ENCODE results near the gene SARS2. TPM values are rescaled to one million over a fixed set of nuclear protein-coding genes. Genes with fewer than 3 reads are reported as not detected.

SARS2 gene
- total and polyA plus RNA-seq, 11 donors: 9.0 to 29.1 (median 16.7) TPM

DNA sequence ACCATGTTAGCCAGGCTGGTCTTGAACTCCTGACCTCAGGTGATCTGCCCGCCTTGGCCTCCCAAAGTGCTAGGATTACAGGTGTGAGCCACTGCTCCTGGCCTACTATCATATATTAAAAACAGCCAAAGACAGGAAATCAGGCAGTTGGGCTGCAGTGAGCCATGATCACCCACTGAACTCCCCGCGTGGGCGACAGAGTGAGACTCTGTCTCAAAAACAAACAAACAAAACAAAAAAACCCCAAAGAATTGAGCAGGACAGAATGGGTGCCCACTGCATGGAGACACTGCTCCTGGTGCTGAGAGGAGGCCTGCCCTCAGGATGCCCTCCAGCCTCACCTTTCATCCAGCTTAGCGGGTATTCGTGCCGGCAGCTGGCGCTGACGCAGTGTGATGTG, 47.3 kb downstream of the SARS2 start:
- H3K27ac ChIP-seq: no peak overlapping the region
- peak in 1 of 5 donors; percentile 18 for DNase-seq
- intact Hi-C loops (cut with DNase I): no loop called here
- no peaks in the 10 kb centered on the region for H3K27me3 ChIP-seq
- ATAC-seq: no peak
- H3K4me3 ChIP-seq: no peak overlapping the region
- 91 to 96% (median 93%) methylated on average over 9 of the region's 9 CpGs for WGBS, 4 donors
- H3K36me3 ChIP-seq: peaks cover 0 to 59% (median 50%) of the 10 kb centered on the region in 9 donors
- H3K4me1 ChIP-seq: peaks cover 0 to 16% (median 4%) of the 10 kb centered on the region in 12 donors
- H3K9me3 ChIP-seq: no peaks in the 10 kb centered on the region
- TF ChIP-seq POLR2A (IDR thresholded peaks at IDR 0.05): no peak
- TF ChIP-seq, protein P1, sequence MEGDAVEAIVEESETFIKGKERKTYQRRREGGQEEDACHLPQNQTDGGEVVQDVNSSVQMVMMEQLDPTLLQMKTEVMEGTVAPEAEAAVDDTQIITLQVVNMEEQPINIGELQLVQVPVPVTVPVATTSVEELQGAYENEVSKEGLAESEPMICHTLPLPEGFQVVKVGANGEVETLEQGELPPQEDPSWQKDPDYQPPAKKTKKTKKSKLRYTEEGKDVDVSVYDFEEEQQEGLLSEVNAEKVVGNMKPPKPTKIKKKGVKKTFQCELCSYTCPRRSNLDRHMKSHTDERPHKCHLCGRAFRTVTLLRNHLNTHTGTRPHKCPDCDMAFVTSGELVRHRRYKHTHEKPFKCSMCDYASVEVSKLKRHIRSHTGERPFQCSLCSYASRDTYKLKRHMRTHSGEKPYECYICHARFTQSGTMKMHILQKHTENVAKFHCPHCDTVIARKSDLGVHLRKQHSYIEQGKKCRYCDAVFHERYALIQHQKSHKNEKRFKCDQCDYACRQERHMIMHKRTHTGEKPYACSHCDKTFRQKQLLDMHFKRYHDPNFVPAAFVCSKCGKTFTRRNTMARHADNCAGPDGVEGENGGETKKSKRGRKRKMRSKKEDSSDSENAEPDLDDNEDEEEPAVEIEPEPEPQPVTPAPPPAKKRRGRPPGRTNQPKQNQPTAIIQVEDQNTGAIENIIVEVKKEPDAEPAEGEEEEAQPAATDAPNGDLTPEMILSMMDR (IDR thresholded peaks at IDR 0.05): no peak

DNA sequence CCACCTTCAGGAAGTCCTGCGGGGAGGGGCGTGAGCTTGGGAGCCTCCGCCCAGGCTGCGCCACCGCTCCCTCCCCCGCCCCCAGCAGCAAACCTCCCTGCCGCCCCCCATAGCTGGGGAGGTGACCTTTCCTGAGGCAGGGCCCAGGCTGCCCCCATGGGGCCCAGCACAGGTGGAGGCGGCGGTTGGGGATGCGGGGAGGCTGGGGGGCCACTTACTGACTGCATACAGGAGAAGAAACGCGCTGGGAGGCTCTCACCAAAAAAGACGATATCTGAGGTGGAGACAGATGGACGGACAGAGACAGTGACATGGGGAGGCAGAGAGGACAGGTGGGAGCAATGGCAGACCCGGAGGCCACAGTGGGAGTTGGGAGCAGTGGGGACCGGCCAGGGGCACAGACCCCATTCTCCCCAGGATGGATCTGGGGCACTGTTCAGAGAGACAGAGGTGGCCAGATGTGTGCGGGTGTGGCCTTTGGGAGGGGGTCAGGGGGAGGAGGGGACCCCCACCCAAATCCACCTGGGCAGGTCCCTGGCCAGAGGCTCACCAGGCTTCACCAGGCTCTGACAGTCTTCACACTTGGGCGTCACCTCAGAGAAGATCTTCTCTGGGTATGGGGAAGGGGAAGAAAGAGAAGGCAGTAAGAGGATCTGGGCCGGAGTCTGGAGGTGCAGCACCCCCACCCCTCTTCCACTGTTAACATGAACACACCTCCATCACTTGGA, 49.5 kb downstream of the SARS2 start:
- Histone ChIP-seq H3K4me3 (no peak overlapping the region), H3K9me3 (no peaks in the 10 kb centered on the region), H3K4me1 (peaks cover 0 to 22% (median 10%) of the 10 kb centered on the region in 12 donors), H3K36me3 (peaks cover 0 to 48% (median 41%) of the 10 kb centered on the region in 9 donors), H3K27ac (no peak overlapping the region), H3K27me3 (no peaks in the 10 kb centered on the region)
- intact Hi-C loops (cut with DNase I): no loop called here
- WGBS, 4 donors: 88 to 95% (median 95%) methylated on average over 15 to 19 of the region's 19 CpGs
- TF ChIP-seq POLR2A (IDR thresholded peaks at IDR 0.05): no peak
- TF ChIP-seq, protein P1 (IDR thresholded peaks at IDR 0.05): no peak
- DNase-seq (peak in 1 of 5 donors; percentile 18), ATAC-seq (no peak)

- Histone ChIP-seq H3K4me3 (no peak overlapping the region), H3K27me3 (no peaks in the 10 kb centered on the region), H3K9me3 (no peaks in the 10 kb centered on the region), H3K36me3 (peaks cover 0 to 48% (median 41%) of the 10 kb centered on the region in 9 donors), H3K27ac (no peak overlapping the region), H3K4me1 (peaks cover 0 to 22% (median 10%) of the 10 kb centered on the region in 12 donors)
- WGBS, 4 donors: 87 to 97% (median 94%) methylated on average over 16 to 19 of the region's 19 CpGs
- peak in 1 of 5 donors; percentile 17 for DNase-seq
- no peak for TF ChIP-seq POLR2A (IDR thresholded peaks at IDR 0.05)
- TF ChIP-seq, protein P1 (IDR thresholded peaks at IDR 0.05): no peak
- intact Hi-C loops (cut with DNase I): no loop called here
- ATAC-seq: no peak
These were observed 50.3 kb downstream of the SARS2 start for GRCh38 chr19:38880076-38880881.

DNA sequence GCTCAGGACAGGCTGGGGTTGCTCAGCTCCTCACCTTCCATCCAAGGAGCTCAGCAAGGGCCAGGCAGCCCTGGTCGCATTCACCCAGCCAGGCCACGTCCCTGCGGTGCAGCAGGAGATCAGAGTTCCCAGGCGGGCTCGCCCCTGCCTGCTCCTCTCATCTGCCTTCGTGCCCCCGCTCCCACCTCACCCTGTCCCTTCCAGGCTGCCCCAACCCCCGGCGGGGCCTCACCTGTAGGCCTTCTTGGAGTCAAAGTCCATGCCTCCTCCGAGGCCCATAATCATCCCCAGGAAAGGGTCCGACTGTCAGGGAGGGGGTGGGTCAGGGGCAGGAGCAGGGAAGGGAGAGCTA, 51.2 kb downstream of the SARS2 start:
- TF ChIP-seq POLR2A (IDR thresholded peaks at IDR 0.05): no peak
- TF ChIP-seq, protein P1 (IDR thresholded peaks at IDR 0.05): no peak
- H3K27me3 ChIP-seq: no peaks in the 10 kb centered on the region
- peaks cover 0 to 48% (median 41%) of the 10 kb centered on the region in 9 donors for H3K36me3 ChIP-seq
- intact Hi-C loops (cut with DNase I): no loop called here
- no peaks in the 10 kb centered on the region for H3K9me3 ChIP-seq
- ATAC-seq (no peak), DNase-seq (peak in 2 of 5 donors; percentile 14 to 51)
- H3K4me3 ChIP-seq: no peak overlapping the region
- peaks cover 0 to 22% (median 10%) of the 10 kb centered on the region in 12 donors for H3K4me1 ChIP-seq
- WGBS, 4 donors: 92 to 93% (median 93%) methylated on average over 11 of the region's 11 CpGs
- no peak overlapping the region for H3K27ac ChIP-seq

Measured in heart left ventricle (tissue), 16 donors.